Dendritic cell treated with granulocyte-macrophage colony-stimulating factor and Interleukin-4, amounts not matched to agents 40 ng/mL and 50 ng/mL, for 4 days (primary cell): Measurements from ENCODE around the gene ATG7.

Source experiments
- H3K27ac Mint-ChIP-seq: one replicate; pipeline ENCODE4 v1.8.0; 2022; ENCODE audit warnings: mild to moderate bottlenecking, mixed read lengths
- H3K27me3 Mint-ChIP-seq: one replicate; pipeline ENCODE4 v1.8.0; 2022; ENCODE audit warnings: mild to moderate bottlenecking, mixed read lengths
- H3K36me3 Mint-ChIP-seq: one replicate; pipeline ENCODE4 v1.8.0; 2022; ENCODE audit warnings: low read depth, mixed read lengths
- H3K4me1 Mint-ChIP-seq: one replicate; pipeline ENCODE4 v1.8.0; 2022; ENCODE audit warnings: low read depth, mixed read lengths
- H3K4me3 Mint-ChIP-seq: one replicate; pipeline ENCODE4 v1.8.0; 2022; ENCODE audit warnings: mild to moderate bottlenecking, moderate library complexity, mixed read lengths
- H3K9me3 Mint-ChIP-seq: one replicate; pipeline ENCODE4 v1.8.0; 2022; ENCODE audit warnings: mixed read lengths
- intact Hi-C: fragments of 100-400 bp; cut with micrococcal nuclease; formaldehyde crosslinking; loops from one replicate; pipeline ENCODE4 v1.15.0; 2022

The ATG7 gene

GRCh38 chr3:11576453-11576852 lies 304.3 kb downstream of the ATG7 start:
- Mint-ChIP-seq H3K27me3 (no peaks in the 10 kb centered on the region), H3K9me3 (no peaks in the 10 kb centered on the region), H3K4me3 (no peak overlapping the region), H3K27ac (no peak overlapping the region), H3K4me1 (peaks cover 6% of the 10 kb centered on the region), H3K36me3 (peaks cover 41% of the 10 kb centered on the region)
- intact Hi-C loops: no loop called here

- no peaks in the 10 kb centered on the region for H3K27me3 Mint-ChIP-seq
- H3K36me3 Mint-ChIP-seq: peaks cover 30% of the 10 kb centered on the region
- H3K4me3 Mint-ChIP-seq: no peak overlapping the region
- H3K4me1 Mint-ChIP-seq: peaks cover 15% of the 10 kb centered on the region
- H3K27ac Mint-ChIP-seq: no peak overlapping the region
- H3K9me3 Mint-ChIP-seq: no peaks in the 10 kb centered on the region
- intact Hi-C loops: no loop called here
Measured at GRCh38 chr3:11578169-11578568, 306.0 kb downstream of the ATG7 start.

- Mint-ChIP-seq H3K4me1 (peaks cover 35% of the 10 kb centered on the region), H3K27ac (no peak overlapping the region), H3K9me3 (no peaks in the 10 kb centered on the region), H3K4me3 (no peak overlapping the region), H3K36me3 (peaks cover 21% of the 10 kb centered on the region), H3K27me3 (no peaks in the 10 kb centered on the region)
- intact Hi-C loops: no loop called here
Measured at GRCh38 chr3:11580645-11581044, 308.4 kb downstream of the ATG7 start.

- intact Hi-C loops: no loop called here
- Mint-ChIP-seq H3K9me3 (no peaks in the 10 kb centered on the region), H3K4me3 (no peak overlapping the region), H3K36me3 (peaks cover 16% of the 10 kb centered on the region), H3K4me1 (peaks cover 35% of the 10 kb centered on the region), H3K27ac (no peak overlapping the region), H3K27me3 (no peaks in the 10 kb centered on the region)
Measured at GRCh38 chr3:11581237-11582190, 309.3 kb downstream of the ATG7 start.

- no peaks in the 10 kb centered on the region for H3K9me3 Mint-ChIP-seq
- H3K4me3 Mint-ChIP-seq: peak overlapping the region; percentile 44
- H3K4me1 Mint-ChIP-seq: peaks cover 35% of the 10 kb centered on the region
- H3K27ac Mint-ChIP-seq: no peak overlapping the region
- no peaks in the 10 kb centered on the region for H3K27me3 Mint-ChIP-seq
- H3K36me3 Mint-ChIP-seq: peaks cover 17% of the 10 kb centered on the region
- intact Hi-C loops: no loop called here
Measured at GRCh38 chr3:11582191-11582968, 310.2 kb downstream of the ATG7 start.

- peaks cover 26% of the 10 kb centered on the region for H3K36me3 Mint-ChIP-seq
- no peak overlapping the region for H3K4me3 Mint-ChIP-seq
- no peaks in the 10 kb centered on the region for H3K9me3 Mint-ChIP-seq
- intact Hi-C loops: no loop called here
- H3K27ac Mint-ChIP-seq: no peak overlapping the region
- H3K4me1 Mint-ChIP-seq: peaks cover 42% of the 10 kb centered on the region
- H3K27me3 Mint-ChIP-seq: no peaks in the 10 kb centered on the region
Measured at GRCh38 chr3:11583235-11583634, 311.0 kb downstream of the ATG7 start.

GRCh38 chr3:11583638-11584046 lies 311.4 kb downstream of the ATG7 start:
- intact Hi-C loops: no loop called here
- Mint-ChIP-seq H3K4me1 (peaks cover 46% of the 10 kb centered on the region), H3K27me3 (no peaks in the 10 kb centered on the region), H3K36me3 (peaks cover 30% of the 10 kb centered on the region), H3K9me3 (no peaks in the 10 kb centered on the region), H3K4me3 (no peak overlapping the region), H3K27ac (no peak overlapping the region)

GRCh38 chr3:11584570-11584969 lies 312.4 kb downstream of the ATG7 start:
- no peak overlapping the region for H3K27ac Mint-ChIP-seq
- no peaks in the 10 kb centered on the region for H3K9me3 Mint-ChIP-seq
- H3K27me3 Mint-ChIP-seq: no peaks in the 10 kb centered on the region
- no peak overlapping the region for H3K4me3 Mint-ChIP-seq
- peaks cover 33% of the 10 kb centered on the region for H3K36me3 Mint-ChIP-seq
- H3K4me1 Mint-ChIP-seq: peaks cover 53% of the 10 kb centered on the region
- intact Hi-C loops: no loop called here

GRCh38 chr3:11587766-11588165 lies 315.6 kb downstream of the ATG7 start:
- Mint-ChIP-seq H3K27ac (no peak overlapping the region), H3K27me3 (no peaks in the 10 kb centered on the region), H3K36me3 (peaks cover 25% of the 10 kb centered on the region), H3K4me3 (no peak overlapping the region), H3K4me1 (peaks cover 58% of the 10 kb centered on the region), H3K9me3 (no peaks in the 10 kb centered on the region)
- intact Hi-C loops: no loop called here

GRCh38 chr3:11588338-11588737 lies 316.1 kb downstream of the ATG7 start:
- Mint-ChIP-seq H3K4me3 (no peak overlapping the region), H3K36me3 (peaks cover 30% of the 10 kb centered on the region), H3K27me3 (no peaks in the 10 kb centered on the region), H3K9me3 (no peaks in the 10 kb centered on the region), H3K27ac (no peak overlapping the region), H3K4me1 (peaks cover 55% of the 10 kb centered on the region)
- intact Hi-C loops: no loop called here

GRCh38 chr3:11588755-11589154 lies 316.6 kb downstream of the ATG7 start:
- Mint-ChIP-seq H3K4me1 (peaks cover 54% of the 10 kb centered on the region), H3K4me3 (no peak overlapping the region), H3K27ac (peak overlapping the region; percentile 11), H3K36me3 (peaks cover 34% of the 10 kb centered on the region), H3K27me3 (no peaks in the 10 kb centered on the region), H3K9me3 (no peaks in the 10 kb centered on the region)
- intact Hi-C loops: no loop called here

GRCh38 chr3:11589706-11590105 lies 317.5 kb downstream of the ATG7 start:
- H3K4me3 Mint-ChIP-seq: no peak overlapping the region
- peaks cover 38% of the 10 kb centered on the region for H3K36me3 Mint-ChIP-seq
- peaks cover 45% of the 10 kb centered on the region for H3K4me1 Mint-ChIP-seq
- no peak overlapping the region for H3K27ac Mint-ChIP-seq
- H3K9me3 Mint-ChIP-seq: no peaks in the 10 kb centered on the region
- no peaks in the 10 kb centered on the region for H3K27me3 Mint-ChIP-seq
- intact Hi-C loops: no loop called here

GRCh38 chr3:11591002-11591355 lies 318.8 kb downstream of the ATG7 start:
- Mint-ChIP-seq H3K27ac (peak overlapping the region; percentile 61), H3K27me3 (no peaks in the 10 kb centered on the region), H3K4me3 (no peak overlapping the region), H3K36me3 (peaks cover 40% of the 10 kb centered on the region), H3K9me3 (no peaks in the 10 kb centered on the region), H3K4me1 (peaks cover 40% of the 10 kb centered on the region)
- intact Hi-C loops: no loop called here
